Ovary (tissue), 3 donors: ENCODE data around the gene MRPL44.

Experiments
- CTCF ChIP-seq, 3 donors: fragments of 450-650 bp in 2 of 3; fragments of 200-600 bp in 1 of 3; IDR thresholded peaks; one replicate each; pipeline versions ENCODE4 v1.5.1 to v1.8.0; 2016 to 2022; ENCODE audit warnings: antibody characterized with exemption in 3 of 3, mild to moderate bottlenecking in 1 of 3
- EP300 ChIP-seq: sonication (generic); formaldehyde crosslinking; IDR thresholded peaks from one replicate; pipeline ENCODE4 v1.6.1; 2017; ENCODE audit warnings: antibody characterized with exemption
- POLR2A ChIP-seq: fragments of 450-650 bp; IDR thresholded peaks from one replicate; pipeline ENCODE4 v1.6.1; 2017; ENCODE audit warnings: antibody characterized with exemption, mild to moderate bottlenecking, moderate library complexity
- donor health status: DM: no; HTN: no; CAD: no.

- TF ChIP-seq CTCF (IDR thresholded peaks at IDR 0.05) (no peak), EP300 (no peak), POLR2A (peak; percentile 78)
Measured at GRCh38 chr2:223944703-223945531, 12.3 kb upstream of the MRPL44 start, which contains the start of gene WDFY1.
